ENCODE results near the gene GMPR2. TPM values are rescaled to one million over a fixed set of nuclear protein-coding genes. Genes with fewer than 3 reads are reported as not detected.

Gene GMPR2
- total and polyA plus RNA-seq, 2 of the 13 experiments (the other 11 are each of a cell fraction or from before 2014, with no cell fraction given) = 210 to 273 TPM

GRCh38 chr14:24232121-24232644 lies 546 bp upstream of the GMPR2 start, which contains the start of gene NEDD8 (continued):
- TF ChIP-seq NFAT5 (CRISPR knock-in tag; IDR thresholded peaks at IDR 0.05) (no peak; the same call in 1 of the 2 replicates), CREBL2 (CRISPR knock-in tag; IDR thresholded peaks at IDR 0.05; ENCODE audit: borderline replicate concordance) (peak; percentile 94; the same call in 1 of the 2 replicates), FOSL1 (CRISPR knock-in tag; IDR thresholded peaks at IDR 0.05; ENCODE audit: borderline replicate concordance) (no peak), SIX4 (CRISPR knock-in tag; IDR thresholded peaks at IDR 0.05) (peak; percentile 73), SALL1 (CRISPR knock-in tag; IDR thresholded peaks at IDR 0.05) (peak; percentile 66), NCOA2 (CRISPR knock-in tag; IDR thresholded peaks at IDR 0.05) (peak; percentile 15), FOSL2 (CRISPR knock-in tag; IDR thresholded peaks at IDR 0.05) (no peak; the same call in 1 of the 2 replicates), KDM3A (CRISPR knock-in tag; IDR thresholded peaks at IDR 0.05; ENCODE audit: low read depth) (peak; percentile 72), CEBPG (CRISPR knock-in tag; IDR thresholded peaks at IDR 0.05) (peak; percentile 2; the same call in 1 of the 2 replicates), RAD21 (CRISPR knock-in tag; IDR thresholded peaks at IDR 0.05) (no peak; the same call in 1 of the 2 replicates), ZNF788 (CRISPR knock-in tag; IDR thresholded peaks at IDR 0.05; ENCODE audit: borderline replicate concordance) (peak; percentile 100), ZNF83 (CRISPR knock-in tag; IDR thresholded peaks at IDR 0.05; ENCODE audit: borderline replicate concordance) (peak; percentile 37; the same call in 1 of the 2 replicates), ZNF570 (CRISPR knock-in tag; IDR thresholded peaks at IDR 0.05; ENCODE audit: borderline replicate concordance) (no peak)
- TF ChIP-seq, protein P1, sequence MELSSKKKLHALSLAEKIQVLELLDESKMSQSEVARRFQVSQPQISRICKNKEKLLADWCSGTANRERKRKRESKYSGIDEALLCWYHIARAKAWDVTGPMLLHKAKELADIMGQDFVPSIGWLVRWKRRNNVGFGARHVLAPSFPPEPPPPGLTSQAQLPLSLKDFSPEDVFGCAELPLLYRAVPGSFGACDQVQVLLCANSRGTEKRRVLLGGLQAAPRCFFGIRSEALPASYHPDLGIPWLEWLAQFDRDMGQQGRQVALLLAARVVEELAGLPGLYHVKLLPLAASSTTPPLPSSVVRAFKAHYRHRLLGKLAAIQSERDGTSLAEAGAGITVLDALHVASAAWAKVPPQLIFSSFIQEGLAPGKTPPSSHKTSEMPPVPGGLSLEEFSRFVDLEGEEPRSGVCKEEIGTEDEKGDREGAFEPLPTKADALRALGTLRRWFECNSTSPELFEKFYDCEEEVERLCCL (CRISPR knock-in tag; IDR thresholded peaks at IDR 0.05; ENCODE audit: borderline replicate concordance) = 0 out of 2 replicates have a peak, but pooled peaks have one; percentile 92
- TF ChIP-seq, protein P2, sequence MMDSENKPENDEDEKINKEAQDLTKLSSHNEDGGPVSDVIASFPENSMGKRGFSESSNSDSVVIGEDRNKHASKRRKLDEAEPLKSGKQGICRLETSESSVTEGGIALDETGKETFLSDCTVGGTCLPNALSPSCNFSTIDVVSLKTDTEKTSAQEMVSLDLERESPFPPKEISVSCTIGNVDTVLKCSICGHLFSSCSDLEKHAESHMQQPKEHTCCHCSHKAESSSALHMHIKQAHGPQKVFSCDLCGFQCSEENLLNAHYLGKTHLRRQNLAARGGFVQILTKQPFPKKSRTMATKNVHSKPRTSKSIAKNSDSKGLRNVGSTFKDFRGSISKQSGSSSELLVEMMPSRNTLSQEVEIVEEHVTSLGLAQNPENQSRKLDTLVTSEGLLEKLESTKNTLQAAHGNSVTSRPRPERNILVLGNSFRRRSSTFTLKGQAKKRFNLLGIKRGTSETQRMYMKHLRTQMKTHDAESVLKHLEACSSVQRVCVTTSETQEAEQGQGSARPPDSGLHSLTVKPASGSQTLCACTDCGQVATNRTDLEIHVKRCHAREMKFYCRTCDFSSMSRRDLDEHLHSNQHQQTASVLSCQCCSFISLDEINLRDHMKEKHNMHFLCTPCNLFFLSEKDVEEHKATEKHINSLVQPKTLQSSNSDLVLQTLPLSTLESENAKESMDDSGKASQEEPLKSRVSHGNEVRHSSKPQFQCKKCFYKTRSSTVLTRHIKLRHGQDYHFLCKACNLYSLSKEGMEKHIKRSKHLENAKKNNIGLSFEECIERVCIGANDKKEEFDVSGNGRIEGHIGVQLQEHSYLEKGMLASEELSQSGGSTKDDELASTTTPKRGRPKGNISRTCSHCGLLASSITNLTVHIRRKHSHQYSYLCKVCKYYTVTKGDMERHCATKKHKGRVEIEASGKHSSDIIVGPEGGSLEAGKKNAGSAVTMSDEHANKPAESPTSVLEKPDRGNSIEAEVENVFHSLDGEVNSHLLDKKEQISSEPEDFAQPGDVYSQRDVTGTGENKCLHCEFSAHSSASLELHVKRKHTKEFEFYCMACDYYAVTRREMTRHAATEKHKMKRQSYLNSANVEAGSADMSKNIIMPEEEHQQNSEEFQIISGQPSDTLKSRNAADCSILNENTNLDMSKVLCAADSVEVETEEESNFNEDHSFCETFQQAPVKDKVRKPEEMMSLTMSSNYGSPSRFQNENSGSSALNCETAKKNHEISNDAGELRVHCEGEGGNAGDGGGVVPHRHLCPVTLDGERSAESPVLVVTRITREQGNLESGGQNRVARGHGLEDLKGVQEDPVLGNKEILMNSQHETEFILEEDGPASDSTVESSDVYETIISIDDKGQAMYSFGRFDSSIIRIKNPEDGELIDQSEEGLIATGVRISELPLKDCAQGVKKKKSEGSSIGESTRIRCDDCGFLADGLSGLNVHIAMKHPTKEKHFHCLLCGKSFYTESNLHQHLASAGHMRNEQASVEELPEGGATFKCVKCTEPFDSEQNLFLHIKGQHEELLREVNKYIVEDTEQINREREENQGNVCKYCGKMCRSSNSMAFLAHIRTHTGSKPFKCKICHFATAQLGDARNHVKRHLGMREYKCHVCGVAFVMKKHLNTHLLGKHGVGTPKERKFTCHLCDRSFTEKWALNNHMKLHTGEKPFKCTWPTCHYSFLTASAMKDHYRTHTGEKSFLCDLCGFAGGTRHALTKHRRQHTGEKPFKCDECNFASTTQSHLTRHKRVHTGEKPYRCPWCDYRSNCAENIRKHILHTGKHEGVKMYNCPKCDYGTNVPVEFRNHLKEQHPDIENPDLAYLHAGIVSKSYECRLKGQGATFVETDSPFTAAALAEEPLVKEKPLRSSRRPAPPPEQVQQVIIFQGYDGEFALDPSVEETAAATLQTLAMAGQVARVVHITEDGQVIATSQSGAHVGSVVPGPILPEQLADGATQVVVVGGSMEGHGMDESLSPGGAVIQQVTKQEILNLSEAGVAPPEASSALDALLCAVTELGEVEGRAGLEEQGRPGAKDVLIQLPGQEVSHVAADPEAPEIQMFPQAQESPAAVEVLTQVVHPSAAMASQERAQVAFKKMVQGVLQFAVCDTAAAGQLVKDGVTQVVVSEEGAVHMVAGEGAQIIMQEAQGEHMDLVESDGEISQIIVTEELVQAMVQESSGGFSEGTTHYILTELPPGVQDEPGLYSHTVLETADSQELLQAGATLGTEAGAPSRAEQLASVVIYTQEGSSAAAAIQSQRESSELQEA (CRISPR knock-in tag; IDR thresholded peaks at IDR 0.05; ENCODE audit: not compliant biosample characterization) = peak; percentile 90
